ENCODE measurements around the gene STN1.
A peak's percentile ranks its signal among the peaks of the same experiment; 100 is the strongest.

STN1 gene

DNA sequence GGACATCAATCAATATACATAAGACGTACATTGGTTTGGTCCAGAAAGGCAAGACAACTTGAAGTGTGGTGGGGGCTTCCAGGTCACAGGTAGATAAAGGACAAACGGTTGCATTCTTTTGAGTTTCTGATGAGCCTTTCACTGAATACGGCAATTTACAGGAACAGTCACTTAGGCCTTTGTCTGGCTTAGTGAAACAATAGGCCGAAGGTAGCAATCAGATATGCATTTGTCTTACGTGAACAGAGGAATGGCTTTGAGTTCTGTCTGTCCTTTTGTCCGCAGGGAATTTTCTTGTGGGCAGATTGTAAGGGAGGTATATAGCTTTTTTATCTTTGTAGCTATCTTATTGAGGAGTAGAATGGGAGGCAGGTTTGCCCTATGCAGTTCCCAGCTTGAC, 10.8 kb upstream of the STN1 start:
- DNase-seq, result no peak

DNA sequence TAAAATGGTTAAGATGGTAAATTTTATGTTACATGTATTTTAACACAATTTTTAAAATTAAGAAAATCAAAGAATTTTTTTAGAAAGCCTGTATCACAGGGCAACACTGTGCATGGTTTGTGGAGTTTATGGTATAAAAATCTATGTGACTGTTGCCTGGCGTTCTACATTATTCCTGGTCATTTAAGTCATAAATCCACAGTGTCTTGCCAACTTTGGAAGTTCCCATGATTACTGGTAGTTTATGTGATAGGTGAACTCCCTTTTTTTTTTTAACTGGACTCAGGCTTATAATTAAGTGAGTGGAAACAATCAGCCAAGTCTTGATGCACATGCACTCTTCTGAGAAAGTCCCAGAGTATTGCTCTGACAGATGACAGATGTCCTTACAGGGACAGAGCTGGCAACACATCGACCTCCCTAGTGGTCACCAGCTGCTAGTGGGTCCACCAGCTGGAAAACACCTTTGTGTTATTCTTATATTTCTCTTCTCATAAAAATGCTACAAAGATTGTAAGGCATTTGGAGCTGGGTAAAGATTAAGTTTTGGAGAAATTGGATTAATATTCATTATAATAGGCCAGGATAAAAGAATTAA, 8.8 kb upstream of the STN1 start:
- no peak for DNase-seq

DNA sequence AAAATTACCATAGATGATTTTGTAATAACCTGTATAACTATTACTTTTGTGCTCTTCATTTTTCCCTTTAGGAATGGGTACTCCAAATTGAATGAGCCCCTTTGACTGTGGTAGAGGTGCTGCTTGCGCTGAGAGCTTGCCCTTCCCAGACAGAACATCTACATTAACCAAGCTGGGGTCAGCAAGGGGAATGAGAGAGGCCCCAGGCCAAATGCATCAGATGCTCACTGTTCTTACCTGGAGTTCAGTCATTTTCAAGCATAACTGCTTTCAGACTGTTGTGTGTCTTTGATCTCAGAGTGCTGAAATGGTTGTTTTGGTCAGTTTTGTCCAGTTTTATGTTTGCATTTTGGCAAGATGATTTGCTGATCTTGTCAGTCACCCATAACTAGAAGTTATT, 7.6 kb upstream of the STN1 start:
- DNase-seq, result no peak

DNA sequence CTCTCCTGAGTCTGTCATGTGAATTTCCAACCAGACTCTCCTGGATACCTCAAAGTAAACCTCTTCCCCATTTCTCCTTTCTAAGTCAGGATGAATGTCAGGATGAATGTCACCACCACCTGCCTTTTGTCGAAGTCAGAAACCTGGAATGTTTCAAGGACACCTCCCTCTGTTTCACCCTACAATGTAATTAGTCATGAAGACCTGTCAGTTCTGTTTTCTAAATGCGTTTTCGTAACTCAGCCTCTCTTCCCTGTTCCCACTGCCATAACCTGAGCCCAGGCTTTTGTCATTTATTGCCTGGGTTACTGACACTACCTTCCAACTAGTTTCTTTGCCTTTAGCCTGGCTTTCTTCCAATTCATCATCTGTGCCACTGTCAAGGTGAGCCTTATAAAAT, 5.5 kb upstream of the STN1 start:
- no peak for DNase-seq

DNA sequence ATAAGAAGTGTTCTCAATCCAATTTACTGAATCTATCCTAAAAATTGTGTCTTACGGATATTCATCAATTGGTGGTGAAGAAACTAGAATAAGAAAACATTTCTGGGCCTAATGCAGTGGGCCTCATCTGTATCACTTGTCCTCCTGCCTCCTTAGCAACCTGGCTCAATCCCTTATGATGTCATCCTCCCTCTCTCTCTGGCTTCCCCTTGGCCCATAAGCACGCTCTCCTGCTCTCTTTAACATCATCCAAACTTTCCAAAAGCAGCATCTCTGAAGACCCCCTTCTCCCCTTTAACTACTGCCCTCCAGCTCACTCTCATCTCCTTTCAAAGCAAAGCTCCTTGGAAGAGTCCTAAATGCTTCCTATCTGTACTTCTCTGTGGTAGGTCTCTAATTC, 4.7 kb upstream of the STN1 start:
- no peak for DNase-seq

DNA sequence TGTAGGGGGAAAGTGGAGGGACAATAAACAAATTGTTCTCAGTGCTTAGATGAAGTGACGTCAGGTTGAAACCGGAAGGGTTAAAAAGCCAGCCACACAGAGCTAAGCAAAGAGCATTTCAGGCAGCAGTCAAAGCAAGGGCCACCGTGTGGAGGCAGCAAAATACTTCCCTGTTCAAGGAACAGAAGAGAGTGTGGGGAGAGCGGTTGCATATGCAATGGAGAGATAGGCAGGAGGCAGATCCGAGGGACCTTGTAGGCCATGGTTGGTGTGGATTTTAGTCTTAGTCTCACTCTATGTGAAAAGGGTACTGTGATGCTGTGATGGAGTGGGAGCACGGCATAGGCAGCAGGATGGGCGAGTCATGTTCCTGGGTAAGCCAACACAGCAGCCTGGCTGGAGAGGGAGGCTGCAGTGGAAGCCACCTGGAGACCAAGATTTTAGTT, 3.8 kb upstream of the STN1 start:
- no peak for DNase-seq

DNA sequence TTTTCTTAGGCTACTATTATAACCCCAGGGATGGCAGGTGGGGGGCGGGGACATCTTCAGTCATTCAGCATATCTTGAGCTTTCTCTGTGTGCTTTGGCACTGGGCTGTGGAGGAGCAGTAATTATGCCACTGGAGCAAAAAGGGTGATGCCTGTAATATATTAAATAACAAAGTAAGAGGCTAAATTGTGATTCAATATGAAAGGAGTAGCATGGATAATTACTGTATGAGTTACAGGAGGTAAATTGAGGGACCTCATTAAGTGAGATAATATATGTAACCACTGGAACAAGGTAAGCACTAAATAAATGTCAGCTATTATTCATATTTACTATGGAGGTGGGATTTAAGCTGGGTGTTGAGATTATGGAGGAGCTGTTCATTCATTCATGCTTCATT, 3.3 kb upstream of the STN1 start:
- DNase-seq, result no peak

DNA sequence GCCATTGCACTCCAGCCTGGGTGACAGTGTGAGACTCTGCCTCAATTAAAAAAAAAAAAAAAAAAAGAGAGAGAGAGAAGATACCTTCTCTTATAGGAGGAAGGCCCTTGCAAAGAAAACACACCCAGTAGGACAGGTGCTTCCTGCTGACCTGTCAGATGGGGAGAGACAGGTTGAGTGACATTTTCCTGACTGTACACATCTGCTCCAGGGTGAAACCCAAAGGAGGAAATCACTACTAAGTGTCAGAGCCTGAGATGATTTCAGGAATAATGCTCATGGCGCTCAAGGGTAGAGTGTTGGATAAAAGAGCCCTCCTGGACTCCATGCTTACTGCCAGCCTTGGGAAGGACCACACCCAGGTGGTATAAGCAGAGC, 1.7 kb upstream of the STN1 start:
- no peak for DNase-seq

DNA sequence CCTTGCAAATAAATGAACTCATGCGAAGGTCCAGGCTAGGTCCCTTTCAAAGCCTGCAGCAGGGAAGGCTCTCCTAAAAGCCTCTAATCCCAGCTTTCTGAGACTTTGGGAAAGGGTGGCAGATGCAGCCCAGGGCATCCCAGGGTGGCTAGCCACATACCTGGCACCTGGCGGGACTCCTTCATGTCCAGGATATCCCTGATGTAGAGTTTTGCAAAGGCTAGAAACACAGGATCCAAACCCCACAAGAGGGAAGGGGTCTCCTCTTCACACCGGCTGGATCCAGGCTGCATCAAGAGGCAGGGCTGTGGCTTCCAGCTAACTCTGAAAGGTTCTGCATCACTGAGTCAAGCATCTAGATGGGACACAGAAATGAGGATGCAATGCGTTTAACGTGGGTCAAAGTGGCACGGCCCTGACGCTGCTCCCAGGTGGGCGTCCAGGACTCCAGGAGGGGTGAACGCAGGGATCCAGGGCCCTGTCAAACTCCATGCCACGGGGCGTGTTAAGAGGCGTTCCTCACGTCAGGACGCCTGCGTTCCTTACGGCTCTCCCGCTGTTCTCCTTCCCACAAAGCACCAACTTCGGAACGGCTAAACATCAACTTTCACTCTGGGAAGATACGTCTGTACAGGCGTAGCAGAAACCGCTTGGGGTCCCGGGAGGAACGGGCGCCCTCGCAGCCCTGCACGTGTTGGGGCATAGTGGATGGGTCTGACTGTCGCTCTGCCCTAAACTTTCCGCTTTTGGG, 507 bp downstream of the STN1 start:
- DNase-seq, result no peak

DNA sequence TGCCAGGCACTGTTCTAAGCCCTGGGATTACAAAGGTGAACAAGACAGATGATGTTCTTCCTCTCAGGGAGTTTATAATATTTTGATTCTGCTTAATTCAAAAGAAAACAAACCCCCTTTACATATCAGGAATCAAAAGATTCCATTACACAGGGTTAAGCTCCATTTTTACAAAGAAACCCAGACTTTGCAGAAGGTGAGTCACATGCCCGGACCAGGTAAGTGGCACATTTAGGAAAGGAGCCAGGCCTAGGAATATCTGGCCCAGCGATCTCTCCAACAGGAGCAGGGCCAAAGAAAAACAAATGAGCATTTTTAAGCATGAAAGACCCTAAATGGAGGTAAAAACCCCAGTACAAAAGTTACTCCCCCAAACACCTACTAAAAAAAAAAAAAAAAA, 1.1 kb downstream of the STN1 start:
- no peak for DNase-seq

DNA sequence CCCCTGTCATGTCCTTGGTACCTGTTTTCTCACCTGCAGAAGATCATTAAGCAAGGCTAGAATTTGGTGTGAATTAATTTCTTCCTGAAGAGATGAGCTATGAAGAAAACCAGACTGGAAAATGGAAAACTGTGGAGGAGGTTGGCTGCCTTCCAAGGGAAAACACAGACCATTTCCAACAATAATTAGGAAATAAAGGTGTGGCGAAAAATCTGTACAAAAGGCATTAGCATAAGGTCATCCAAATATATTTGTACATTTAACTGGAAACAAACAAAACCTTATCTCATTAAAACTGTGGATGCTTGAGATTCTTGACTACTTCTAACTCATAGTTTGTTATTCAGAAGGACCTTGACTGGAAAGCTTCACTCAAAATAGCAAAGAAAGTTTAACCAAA, 1.7 kb downstream of the STN1 start:
- DNase-seq, result no peak

DNA sequence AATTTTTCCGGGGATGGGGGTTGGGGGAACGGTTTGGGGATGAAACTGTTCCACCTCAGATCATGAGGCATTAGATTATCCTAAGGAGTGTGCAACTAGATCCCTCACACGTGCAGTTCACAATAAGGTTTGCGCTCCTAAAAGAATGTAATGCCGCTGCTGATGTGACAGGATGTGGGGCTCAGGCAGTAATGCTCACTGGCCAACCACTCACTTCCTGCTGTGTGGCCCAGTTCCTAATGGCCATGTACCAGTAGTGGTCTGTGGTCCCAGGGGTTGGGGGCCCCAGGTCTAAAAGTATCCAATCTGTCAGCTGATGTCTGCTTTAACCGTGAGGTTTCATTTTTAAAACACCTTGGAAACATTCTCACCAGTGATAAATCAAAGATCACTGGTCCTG, 2.2 kb downstream of the STN1 start:
- no peak for DNase-seq

DNA sequence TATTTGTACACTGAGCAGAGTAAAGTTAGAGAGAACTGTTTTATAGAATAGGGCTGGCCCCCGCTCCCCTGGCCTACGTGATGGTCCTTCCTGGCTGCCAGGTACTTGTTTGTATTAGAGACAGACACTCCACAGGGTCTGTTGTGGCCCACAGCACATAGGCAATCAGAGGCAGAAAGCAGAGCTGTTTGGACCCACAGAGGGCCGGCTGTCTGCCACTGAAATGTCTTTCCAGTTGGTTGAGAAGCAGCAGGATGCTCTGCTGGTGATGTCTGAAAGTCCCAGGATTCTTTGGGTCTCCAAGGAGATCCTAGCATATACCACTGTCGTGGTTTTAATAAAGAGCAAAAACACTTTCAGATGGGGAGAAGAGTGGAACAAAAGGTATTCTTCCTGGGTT, 5.2 kb downstream of the STN1 start:
- DNase-seq, result no peak

DNA sequence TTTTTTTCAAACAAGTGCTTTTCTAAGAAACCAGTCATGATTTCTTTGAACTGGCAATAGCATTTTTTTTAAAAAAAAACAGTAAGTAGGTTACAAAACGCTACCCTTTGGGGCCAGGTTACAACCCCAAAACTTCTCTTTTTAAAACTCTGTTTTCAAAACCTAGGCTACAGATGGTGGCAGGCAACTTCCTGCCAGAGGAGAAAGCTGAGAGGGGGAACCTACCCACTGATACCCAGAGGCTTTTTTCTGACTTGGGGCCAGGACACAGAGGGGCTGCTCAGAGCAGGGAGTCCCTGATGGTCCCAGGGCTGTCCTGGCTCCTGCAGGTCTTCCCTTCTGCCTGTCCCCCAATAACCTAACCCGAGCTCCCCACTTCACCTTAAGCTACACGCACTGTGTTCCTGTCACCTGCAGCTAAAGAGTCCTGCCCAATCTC, 6.9 kb downstream of the STN1 start:
- peak; percentile 51 for DNase-seq

DNA sequence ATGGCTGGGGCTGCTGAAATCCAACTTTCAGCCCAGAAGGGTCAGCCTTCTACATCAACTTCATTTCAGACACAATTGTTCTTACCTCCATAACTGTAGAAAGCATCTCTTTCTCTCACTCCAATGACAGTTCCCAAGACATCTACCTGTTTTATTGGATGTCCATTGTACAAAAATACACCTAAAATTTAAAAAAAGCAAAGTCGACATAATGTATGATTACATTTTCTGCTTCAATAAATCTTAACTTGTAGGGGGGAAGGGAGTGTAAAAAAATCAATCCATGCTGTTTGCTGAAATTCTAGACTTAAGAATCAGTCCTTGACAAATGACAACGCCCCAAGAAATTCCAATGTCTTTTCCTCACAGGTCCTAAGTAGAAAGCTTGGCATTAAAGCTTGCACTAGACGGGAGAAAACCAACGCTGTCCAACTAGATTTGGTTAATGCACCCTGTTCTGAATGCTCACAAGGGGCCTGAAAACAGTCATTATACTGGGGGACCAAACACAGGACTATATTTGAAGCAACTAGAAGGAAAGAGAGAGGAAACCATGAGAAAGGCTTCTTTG, 7.5 kb downstream of the STN1 start:
- no peak for DNase-seq

DNA sequence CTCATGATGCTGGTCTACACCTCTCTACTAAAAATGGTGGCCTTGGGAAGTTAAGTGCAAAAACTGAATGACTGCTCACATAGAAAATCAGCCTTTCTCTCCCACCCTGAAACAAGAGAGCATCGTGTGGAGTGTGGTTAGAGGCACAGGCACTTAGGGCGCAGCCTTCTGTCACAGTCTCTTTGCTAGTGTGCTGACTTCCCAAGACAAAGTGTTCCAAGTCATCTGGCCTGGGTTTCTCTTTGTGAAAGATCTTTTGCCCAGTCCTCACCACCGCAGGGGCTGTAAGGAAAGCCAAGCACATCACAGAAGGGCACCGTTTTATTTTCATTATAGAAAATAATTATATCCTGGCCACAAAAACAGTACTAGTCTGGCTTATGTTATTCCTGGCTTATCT, 12.5 kb downstream of the STN1 start:
- DNase-seq, result no peak

DNA sequence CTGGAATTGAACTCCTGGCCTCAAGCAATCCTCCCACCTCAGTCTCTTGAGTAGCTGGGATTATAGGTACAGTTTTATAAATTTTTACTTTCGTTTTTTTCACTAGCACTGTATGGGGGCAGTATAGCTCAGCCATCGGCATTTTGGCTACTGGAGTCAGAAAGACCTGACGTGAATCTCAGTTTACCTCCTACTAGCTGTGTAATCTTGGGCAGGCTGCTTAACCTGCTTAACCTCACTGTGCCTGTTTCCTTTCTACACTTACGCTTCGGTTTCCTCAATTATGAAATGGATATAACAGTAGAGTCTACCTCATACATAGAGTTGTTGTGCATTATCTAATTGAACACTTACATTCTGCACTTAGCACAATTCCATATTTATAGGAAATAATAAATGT, 16.7 kb downstream of the STN1 start:
- no peak for DNase-seq

DNA sequence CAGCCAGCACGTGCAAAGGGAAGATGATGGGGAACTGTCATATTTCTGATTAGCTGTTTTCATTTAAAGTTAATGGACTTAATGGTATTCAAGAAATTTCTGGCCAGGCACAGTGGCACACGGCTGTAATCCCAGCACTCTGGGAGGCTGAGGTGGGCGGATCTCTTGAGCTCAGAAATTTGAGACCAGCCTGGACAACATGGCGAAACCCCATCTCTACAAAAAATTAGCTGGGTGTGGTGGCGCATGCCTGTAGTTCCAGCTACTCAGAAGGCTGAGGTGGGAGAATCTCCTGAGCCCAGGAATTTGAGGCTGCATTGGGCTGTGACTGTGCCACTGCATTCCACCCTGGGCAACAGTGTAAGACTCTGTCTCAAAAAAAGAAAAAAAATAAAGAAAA, 18.7 kb downstream of the STN1 start:
- no peak for DNase-seq

DNA sequence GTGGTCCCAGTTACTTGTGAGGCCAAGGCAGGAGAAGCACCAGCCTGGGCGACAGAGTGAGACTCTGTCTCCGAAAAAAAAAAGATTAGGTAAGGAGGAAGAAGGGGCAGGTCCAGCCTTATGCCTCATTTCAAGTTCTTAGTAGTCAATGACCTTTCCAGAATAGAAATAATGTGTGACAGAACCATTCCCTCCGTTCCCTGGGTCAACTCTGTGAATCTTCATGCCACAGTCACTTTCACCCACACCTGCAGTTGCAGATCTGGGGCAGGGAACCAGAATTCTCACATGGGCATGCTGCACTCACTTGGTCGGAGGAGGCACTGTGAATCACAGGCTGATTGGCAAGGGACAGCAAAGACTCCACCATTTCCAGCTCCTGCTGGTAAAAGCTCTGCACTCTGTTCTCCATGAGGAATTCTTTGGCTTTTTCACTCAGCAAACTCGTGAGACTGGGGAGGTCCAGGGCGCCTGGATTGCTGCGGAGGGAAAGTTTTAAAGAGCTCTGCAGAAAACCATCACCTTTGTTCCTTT, 20.7 kb downstream of the STN1 start:
- no peak for DNase-seq

DNA sequence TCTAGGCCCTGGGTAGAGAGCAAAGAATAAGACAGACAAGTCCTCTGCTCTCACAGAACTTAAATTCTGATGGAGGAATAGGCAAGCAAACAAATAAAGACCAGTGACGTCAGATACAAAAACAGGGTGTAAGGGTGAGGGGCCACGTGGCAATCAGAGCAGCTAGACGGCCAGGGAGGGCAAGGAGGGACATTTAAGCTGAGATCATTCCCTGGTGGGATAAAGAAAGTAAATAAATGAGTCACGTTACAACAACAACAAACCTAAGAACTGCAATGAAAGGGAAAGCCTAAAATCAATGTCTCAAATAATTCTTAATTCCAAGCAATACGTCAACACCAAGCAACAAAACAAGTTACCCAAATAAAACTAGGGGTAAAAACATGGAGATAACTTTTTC, 21.8 kb downstream of the STN1 start:
- no peak for DNase-seq

DNA sequence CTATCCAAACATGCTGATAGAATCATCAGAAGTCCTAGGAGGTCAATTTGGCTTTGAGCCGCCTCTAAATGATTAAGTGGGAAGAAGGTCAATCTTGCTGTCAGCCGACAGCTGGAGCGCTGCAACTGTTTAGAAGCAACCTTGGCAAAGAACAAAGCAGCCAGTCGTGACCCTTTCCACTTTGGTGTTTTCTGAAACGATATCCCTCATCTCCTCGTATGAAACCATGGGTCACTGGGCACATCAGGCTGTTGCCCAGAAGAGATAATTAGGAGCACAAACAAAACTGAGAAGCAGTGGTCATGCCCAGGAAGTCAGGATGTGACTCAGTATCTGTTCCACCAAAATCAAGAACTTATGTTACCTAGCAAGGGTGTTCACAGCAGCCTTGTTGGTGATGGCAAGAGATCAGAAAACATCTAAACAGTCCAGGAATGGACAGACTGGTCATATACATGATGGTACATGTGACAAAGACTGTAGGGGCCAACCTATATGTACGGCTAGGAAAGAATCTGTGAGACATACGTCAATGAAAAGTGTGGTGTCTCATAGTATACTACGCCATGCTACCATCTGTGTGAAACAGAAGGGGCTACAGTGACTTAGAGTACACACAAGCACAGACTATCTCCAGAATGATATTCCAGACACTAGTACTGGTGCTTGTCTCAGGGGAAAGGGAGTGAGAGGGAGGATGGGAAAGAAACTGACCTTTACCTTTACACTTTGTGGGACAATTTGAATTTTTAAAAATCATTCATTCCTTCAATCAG, 22.4 kb downstream of the STN1 start:
- DNase-seq, result no peak

DNA sequence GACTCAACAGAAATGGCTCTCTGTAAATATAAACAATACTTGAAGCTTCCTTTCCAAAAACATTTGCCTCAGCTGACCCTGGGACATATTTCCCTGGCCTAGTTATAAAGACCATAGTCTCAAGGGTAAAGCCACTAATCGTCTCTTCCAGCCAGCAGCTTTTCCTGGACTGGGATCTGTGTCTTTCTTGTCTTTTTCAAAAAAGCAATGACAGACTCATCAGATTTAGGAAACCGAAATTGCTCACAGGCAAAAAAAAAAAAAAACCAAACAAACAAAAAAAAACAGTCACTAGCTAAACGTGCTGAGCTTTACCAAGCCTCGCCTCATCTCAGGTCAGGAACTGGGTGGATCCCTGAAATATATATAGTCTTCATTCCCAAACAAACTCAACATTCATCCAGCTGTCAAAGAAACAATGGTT, 23.5 kb downstream of the STN1 start:
- DNase-seq, result no peak

DNA sequence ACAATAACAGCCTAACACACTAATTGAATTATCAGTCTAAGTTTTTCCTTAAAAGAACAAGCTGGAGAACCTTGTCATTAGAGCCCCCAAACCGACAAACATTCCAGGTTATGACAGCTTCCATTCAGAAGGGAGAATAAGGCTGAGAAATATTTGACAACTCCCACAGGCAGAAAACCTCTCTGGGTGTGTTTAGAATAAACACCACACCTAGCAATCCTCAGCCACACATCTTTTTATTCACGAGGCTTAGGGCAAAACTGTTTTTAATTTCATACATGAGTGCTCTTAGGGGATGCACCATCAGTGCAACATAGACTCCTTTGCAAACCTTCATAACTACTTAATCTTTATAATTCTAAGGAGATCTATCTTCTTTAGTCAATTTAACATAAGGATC, 24.2 kb downstream of the STN1 start:
- no peak for DNase-seq

DNA sequence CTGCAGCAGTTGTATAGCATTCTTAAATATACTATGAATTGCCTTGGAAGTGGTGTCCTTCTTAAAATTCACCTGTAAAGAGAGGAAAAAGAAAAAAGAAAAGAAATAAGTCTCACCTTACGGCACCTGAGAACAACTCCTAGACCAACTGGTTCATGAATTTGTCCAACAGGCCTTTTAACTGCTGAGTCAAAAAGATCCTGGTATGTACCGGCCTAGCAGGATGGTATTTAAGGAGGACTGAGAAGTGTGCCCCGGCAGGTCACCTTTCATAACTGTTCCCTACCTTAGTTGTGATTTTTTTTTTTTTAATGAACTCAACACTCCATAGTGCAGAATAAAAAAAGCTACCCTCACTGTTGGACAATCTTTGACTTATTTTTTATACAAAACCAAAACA, 25.8 kb downstream of the STN1 start:
- no peak for DNase-seq
